ENCODE measurements around the gene CTNNA2. TPM values are rescaled to one million over a fixed set of nuclear protein-coding genes. Genes with fewer than 3 reads are reported as not detected.

The CTNNA2 gene
- total RNA-seq, 1 donor from 2014 or later = 2.9 TPM

GRCh38 chr2:80169811-80170594 is 657.2 kb downstream of the CTNNA2 start:
- DNase-seq (ENCODE audit: extremely low spot score in 2 of 2) = no peak
- intact Hi-C loops (cut with DNase I) = no loop called here
- no peak for TF ChIP-seq CTCF (IDR thresholded peaks at IDR 0.05)
- Histone ChIP-seq H3K4me1 (no peaks in the 10 kb centered on the region), H3K36me3 (no peaks in the 10 kb centered on the region), H3K27me3 (no peaks in the 10 kb centered on the region), H3K27ac (no peak overlapping the region), H3K4me3 (no peak overlapping the region), H3K9me3 (no peaks in the 10 kb centered on the region)

GRCh38 chr2:80185091-80185490 is 672.2 kb downstream of the CTNNA2 start:
- DNase-seq (ENCODE audit: extremely low spot score in 2 of 2) = no peak
- H3K9me3 ChIP-seq = no peaks in the 10 kb centered on the region
- H3K4me1 ChIP-seq = no peaks in the 10 kb centered on the region
- H3K27me3 ChIP-seq = no peaks in the 10 kb centered on the region
- H3K36me3 ChIP-seq = no peaks in the 10 kb centered on the region
- H3K4me3 ChIP-seq = no peak overlapping the region
- intact Hi-C loops (cut with DNase I) = no loop called here
- H3K27ac ChIP-seq = no peak overlapping the region
- TF ChIP-seq CTCF (IDR thresholded peaks at IDR 0.05) = no peak
- no peak for TF ChIP-seq POLR2A (IDR thresholded peaks at IDR 0.05)
- TF ChIP-seq POLR2AphosphoS5 (IDR thresholded peaks at IDR 0.05; ENCODE audit: insufficient read depth in 1 of 2, low read depth in 1 of 2) = no peak

- Histone ChIP-seq H3K4me1 (no peaks in the 10 kb centered on the region), H3K9me3 (no peaks in the 10 kb centered on the region), H3K36me3 (no peaks in the 10 kb centered on the region), H3K27me3 (no peaks in the 10 kb centered on the region), H3K4me3 (no peak overlapping the region), H3K27ac (no peak overlapping the region)
- intact Hi-C loops (cut with DNase I) = no loop called here
- no peak for DNase-seq (ENCODE audit: extremely low spot score in 2 of 2)
- no peak for TF ChIP-seq CTCF (IDR thresholded peaks at IDR 0.05)
- TF ChIP-seq POLR2A (IDR thresholded peaks at IDR 0.05) = no peak
- TF ChIP-seq POLR2AphosphoS5 (IDR thresholded peaks at IDR 0.05; ENCODE audit: insufficient read depth in 1 of 2, low read depth in 1 of 2) = no peak
These were observed 673.4 kb downstream of the CTNNA2 start for GRCh38 chr2:80186262-80186661.

- intact Hi-C loops (cut with DNase I) = no loop called here
- TF ChIP-seq CTCF (IDR thresholded peaks at IDR 0.05) (no peak), POLR2AphosphoS5 (IDR thresholded peaks at IDR 0.05; ENCODE audit: insufficient read depth in 1 of 2, low read depth in 1 of 2) (no peak), POLR2A (IDR thresholded peaks at IDR 0.05) (no peak)
- Histone ChIP-seq H3K4me3 (no peak overlapping the region), H3K27me3 (no peaks in the 10 kb centered on the region), H3K4me1 (no peaks in the 10 kb centered on the region), H3K9me3 (no peaks in the 10 kb centered on the region), H3K36me3 (no peaks in the 10 kb centered on the region), H3K27ac (no peak overlapping the region)
- no peak for DNase-seq (ENCODE audit: extremely low spot score in 2 of 2)
These were observed 674.3 kb downstream of the CTNNA2 start for GRCh38 chr2:80187156-80187555.

- no peak for DNase-seq (ENCODE audit: extremely low spot score in 2 of 2)
- no peaks in the 10 kb centered on the region for H3K36me3 ChIP-seq
- H3K4me1 ChIP-seq = no peaks in the 10 kb centered on the region
- TF ChIP-seq POLR2A (IDR thresholded peaks at IDR 0.05) (no peak), POLR2AphosphoS5 (IDR thresholded peaks at IDR 0.05; ENCODE audit: insufficient read depth in 1 of 2, low read depth in 1 of 2) (no peak), CTCF (IDR thresholded peaks at IDR 0.05) (no peak)
- H3K27ac ChIP-seq = no peak overlapping the region
- H3K9me3 ChIP-seq = no peaks in the 10 kb centered on the region
- no peaks in the 10 kb centered on the region for H3K27me3 ChIP-seq
- intact Hi-C loops (cut with DNase I) = no loop called here
- H3K4me3 ChIP-seq = no peak overlapping the region
These were observed 677.3 kb downstream of the CTNNA2 start for GRCh38 chr2:80190166-80190565.

Data from vagina (tissue), 2 donors.